ENCODE results near the gene C13orf46.

The C13orf46 gene

DNA sequence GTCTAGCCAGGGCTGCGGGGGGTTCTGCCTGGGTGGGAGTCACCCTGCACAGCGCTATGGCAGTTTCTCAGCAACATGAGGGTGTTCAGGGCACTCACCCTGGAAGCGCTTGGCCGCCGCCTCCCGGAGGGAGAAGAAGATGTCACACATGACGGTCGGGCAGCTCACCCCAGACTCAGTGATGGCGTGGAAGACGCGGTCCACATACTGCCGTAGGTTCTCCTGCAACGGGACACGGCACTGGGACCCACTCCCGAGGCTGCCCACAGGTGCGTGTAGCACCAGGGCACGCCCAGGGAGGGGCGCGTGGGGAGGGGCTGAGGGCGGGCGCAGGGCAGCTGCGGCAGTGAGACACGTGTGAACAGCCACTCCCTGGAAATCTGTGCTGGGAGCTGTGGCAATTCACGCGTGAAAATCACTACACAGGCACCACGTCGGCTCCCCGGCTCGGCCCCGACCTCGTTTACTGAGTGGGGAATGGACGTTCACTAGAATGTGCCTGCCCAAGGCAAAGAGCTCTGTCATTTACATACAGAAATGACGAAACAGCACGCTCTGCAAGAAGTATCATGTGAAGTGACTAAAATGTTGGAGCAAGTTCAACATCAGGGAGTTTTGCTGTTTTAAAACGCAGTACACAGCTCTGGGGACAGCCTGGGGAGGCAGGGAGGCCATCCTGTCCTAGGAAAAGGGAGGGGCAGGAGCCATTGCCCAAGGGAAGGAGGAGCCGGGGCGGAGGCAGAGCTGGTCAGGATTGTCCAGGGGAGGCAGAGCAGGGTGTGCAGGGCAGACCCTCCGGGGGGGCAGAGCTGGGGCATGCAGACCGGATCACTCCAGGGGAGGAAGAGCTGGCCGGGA, 41.5 kb upstream of the C13orf46 start:
- Histone ChIP-seq H3K27ac (ENCODE audit: insufficient read depth in 1 of 2, low read depth in 1 of 2, low read length in 2 of 2, poor library complexity in 1 of 2, severe bottlenecking in 2 of 2) (no peak overlapping the region), H3K4me1 (ENCODE audit: control extremely low read depth in 1 of 4, control insufficient read depth in 4 of 4, insufficient read depth in 4 of 4, low read length in 3 of 4) (no peaks in the 10 kb centered on the region), H3K27me3 (replicated peaks in 2 of 5; ENCODE audit: control insufficient read depth in 4 of 5, insufficient read depth in 5 of 5, low read length in 4 of 5) (no peaks in the 10 kb centered on the region), H3K36me3 (ENCODE audit: control insufficient read depth in 4 of 4, insufficient read depth in 4 of 4, low read length in 3 of 4) (peaks cover 4 to 77% (median 63%) of the 10 kb centered on the region in 4 experiments), H3K9me3 (ENCODE audit: control extremely low read depth in 1 of 5, control insufficient read depth in 4 of 5, insufficient read depth in 2 of 5, low read depth in 1 of 5, low read length in 4 of 5) (peaks cover 0 to 4% (median 0%) of the 10 kb centered on the region in 5 experiments), H3K4me3 (ENCODE audit: control insufficient read depth in 1 of 7, extremely low read depth in 1 of 7, insufficient read depth in 4 of 7, low read depth in 2 of 7, low read length in 6 of 7) (no peak overlapping the region)
- 98% methylated on average over 40 of the region's 40 CpGs for WGBS (ENCODE audit: insufficient coverage)
- DNase-seq: no peak
- ChIA-PET POLR2A (no interaction called here), CTCF (no interaction called here)

DNA sequence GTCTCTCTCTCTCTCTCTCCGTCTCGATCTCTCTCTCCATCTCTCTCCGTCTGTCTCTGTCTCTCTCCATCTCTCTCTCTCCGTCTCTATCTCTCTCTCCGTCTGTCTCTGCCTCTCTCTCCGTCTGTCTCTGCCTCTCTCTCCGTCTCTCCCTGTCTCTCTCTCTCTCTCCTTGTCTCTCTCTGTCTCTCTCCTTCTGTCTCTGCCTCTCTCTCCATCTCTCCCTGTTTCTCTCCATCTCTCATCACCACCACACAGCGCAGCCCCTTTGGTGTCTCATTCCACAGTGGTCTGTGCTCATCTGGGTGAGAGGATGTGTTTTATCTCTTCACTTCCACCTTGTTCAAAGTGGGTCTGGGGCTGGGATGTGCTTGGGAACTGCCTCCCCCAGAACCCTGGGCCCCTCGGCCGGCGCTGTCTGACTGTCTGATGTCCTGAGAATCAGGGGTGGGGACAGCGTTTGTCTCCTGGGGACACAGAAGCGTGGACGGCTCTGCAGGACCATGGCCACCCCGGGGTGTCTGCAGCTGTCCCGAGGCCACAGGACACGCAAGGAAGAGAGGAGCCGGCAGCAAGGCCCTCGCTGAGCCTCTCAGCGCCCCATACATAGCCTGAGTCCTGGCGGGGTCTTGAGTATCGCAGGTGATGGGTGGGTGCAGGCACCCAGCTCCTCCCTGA, 40.2 kb upstream of the C13orf46 start:
- POLR2A ChIA-PET: no interaction called here
- 98% methylated on average over 19 of the region's 22 CpGs for WGBS (ENCODE audit: insufficient coverage)

DNA sequence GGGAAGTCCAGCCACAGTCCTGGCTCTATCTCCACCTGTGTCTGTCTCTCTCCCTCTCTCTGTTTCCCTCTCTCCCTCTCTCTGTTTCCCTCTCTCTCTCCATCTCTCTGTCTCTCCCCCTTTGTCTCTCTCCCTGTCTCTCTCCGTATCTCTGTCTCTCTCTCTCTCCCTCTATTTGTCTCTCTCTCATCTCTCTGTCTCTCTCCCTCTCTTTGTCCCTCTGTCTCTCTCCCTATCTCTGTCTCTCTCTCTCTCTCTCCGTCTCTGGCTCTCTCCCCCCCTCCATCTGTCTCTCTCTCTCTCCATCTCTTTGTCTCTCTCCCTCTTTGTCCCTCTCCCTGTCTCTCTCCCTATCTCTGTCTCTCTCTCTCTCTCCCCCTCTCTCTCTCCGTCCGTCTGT, 39.5 kb upstream of the C13orf46 start:
- POLR2A ChIA-PET: no interaction called here
- Histone ChIP-seq H3K27ac (ENCODE audit: insufficient read depth in 1 of 2, low read depth in 1 of 2, low read length in 2 of 2, poor library complexity in 1 of 2, severe bottlenecking in 2 of 2) (no peak overlapping the region), H3K4me3 (ENCODE audit: control insufficient read depth in 1 of 7, extremely low read depth in 1 of 7, insufficient read depth in 4 of 7, low read depth in 2 of 7, low read length in 6 of 7) (no peak overlapping the region), H3K36me3 (ENCODE audit: control insufficient read depth in 4 of 4, insufficient read depth in 4 of 4, low read length in 3 of 4) (peaks cover 4 to 83% (median 58%) of the 10 kb centered on the region in 4 experiments), H3K4me1 (ENCODE audit: control extremely low read depth in 1 of 4, control insufficient read depth in 4 of 4, insufficient read depth in 4 of 4, low read length in 3 of 4) (no peaks in the 10 kb centered on the region), H3K27me3 (replicated peaks in 2 of 5; ENCODE audit: control insufficient read depth in 4 of 5, insufficient read depth in 5 of 5, low read length in 4 of 5) (no peaks in the 10 kb centered on the region), H3K9me3 (ENCODE audit: control extremely low read depth in 1 of 5, control insufficient read depth in 4 of 5, insufficient read depth in 2 of 5, low read depth in 1 of 5, low read length in 4 of 5) (peaks cover 0 to 4% (median 0%) of the 10 kb centered on the region in 5 experiments)
- 96% methylated on average over 4 of the region's 4 CpGs for WGBS (ENCODE audit: insufficient coverage)
- CTCF ChIA-PET: no interaction called here
- no peak for DNase-seq

More for the DNA sequence above, 40.2 kb upstream of the C13orf46 start:
- Histone ChIP-seq H3K27me3 (replicated peaks in 2 of 5; ENCODE audit: control insufficient read depth in 4 of 5, insufficient read depth in 5 of 5, low read length in 4 of 5) (no peaks in the 10 kb centered on the region), H3K27ac (ENCODE audit: insufficient read depth in 1 of 2, low read depth in 1 of 2, low read length in 2 of 2, poor library complexity in 1 of 2, severe bottlenecking in 2 of 2) (no peak overlapping the region), H3K9me3 (ENCODE audit: control extremely low read depth in 1 of 5, control insufficient read depth in 4 of 5, insufficient read depth in 2 of 5, low read depth in 1 of 5, low read length in 4 of 5) (peaks cover 0 to 4% (median 0%) of the 10 kb centered on the region in 5 experiments), H3K4me3 (ENCODE audit: control insufficient read depth in 1 of 7, extremely low read depth in 1 of 7, insufficient read depth in 4 of 7, low read depth in 2 of 7, low read length in 6 of 7) (no peak overlapping the region), H3K36me3 (ENCODE audit: control insufficient read depth in 4 of 4, insufficient read depth in 4 of 4, low read length in 3 of 4) (peaks cover 4 to 85% (median 63%) of the 10 kb centered on the region in 4 experiments), H3K4me1 (ENCODE audit: control extremely low read depth in 1 of 4, control insufficient read depth in 4 of 4, insufficient read depth in 4 of 4, low read length in 3 of 4) (no peaks in the 10 kb centered on the region)
- CTCF ChIA-PET: no interaction called here
- no peak for DNase-seq

DNA sequence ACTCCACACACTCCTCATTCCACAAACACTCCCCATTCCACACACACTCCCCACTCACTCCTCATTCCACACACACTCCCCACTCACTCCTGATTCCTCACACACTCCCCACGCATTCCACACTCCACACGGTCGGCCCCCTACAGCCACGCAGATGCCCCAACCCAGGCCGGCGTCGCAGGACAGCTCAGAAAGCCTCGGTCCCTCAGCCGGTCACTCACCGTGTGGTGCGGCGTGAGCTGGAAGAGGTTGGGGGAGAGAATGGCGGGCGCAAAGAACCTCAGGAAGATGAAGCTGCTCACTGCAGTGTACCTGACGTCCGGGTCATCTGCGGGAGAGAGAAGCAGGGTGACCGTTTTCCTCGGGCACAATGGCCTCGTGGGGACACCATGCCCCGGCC, 39.0 kb upstream of the C13orf46 start:
- Histone ChIP-seq H3K4me1 (ENCODE audit: control extremely low read depth in 1 of 4, control insufficient read depth in 4 of 4, insufficient read depth in 4 of 4, low read length in 3 of 4) (no peaks in the 10 kb centered on the region), H3K27me3 (replicated peaks in 2 of 5; ENCODE audit: control insufficient read depth in 4 of 5, insufficient read depth in 5 of 5, low read length in 4 of 5) (no peaks in the 10 kb centered on the region), H3K27ac (ENCODE audit: insufficient read depth in 1 of 2, low read depth in 1 of 2, low read length in 2 of 2, poor library complexity in 1 of 2, severe bottlenecking in 2 of 2) (no peak overlapping the region), H3K4me3 (ENCODE audit: control insufficient read depth in 1 of 7, extremely low read depth in 1 of 7, insufficient read depth in 4 of 7, low read depth in 2 of 7, low read length in 6 of 7) (no peak overlapping the region), H3K36me3 (ENCODE audit: control insufficient read depth in 4 of 4, insufficient read depth in 4 of 4, low read length in 3 of 4) (peaks cover 4 to 78% (median 57%) of the 10 kb centered on the region in 4 experiments), H3K9me3 (ENCODE audit: control extremely low read depth in 1 of 5, control insufficient read depth in 4 of 5, insufficient read depth in 2 of 5, low read depth in 1 of 5, low read length in 4 of 5) (peaks cover 0 to 4% (median 0%) of the 10 kb centered on the region in 5 experiments)
- POLR2A ChIA-PET: no interaction called here
- 97% methylated on average over 17 of the region's 21 CpGs for WGBS (ENCODE audit: insufficient coverage)
- CTCF ChIA-PET: no interaction called here
- no peak for DNase-seq

DNA sequence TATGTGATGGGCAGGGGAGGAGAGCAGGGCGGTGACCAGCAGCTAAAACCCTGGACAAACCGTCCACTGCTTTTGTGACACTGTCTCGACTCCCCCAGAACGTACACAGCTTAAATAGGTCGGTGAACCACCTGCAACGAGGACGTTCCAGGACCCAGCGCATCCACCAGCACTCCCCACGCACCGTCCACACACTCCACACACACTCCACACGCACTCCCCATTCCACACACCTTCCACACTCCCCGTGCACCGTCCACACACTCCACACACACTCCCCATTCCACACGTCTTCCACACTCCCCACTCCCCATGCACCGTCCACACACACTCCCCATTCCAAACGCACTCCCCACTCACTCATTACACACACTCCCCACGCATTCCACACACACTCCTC, 38.3 kb upstream of the C13orf46 start:
- DNase-seq: no peak
- Histone ChIP-seq H3K9me3 (ENCODE audit: control extremely low read depth in 1 of 5, control insufficient read depth in 4 of 5, insufficient read depth in 2 of 5, low read depth in 1 of 5, low read length in 4 of 5) (peaks cover 0 to 4% (median 0%) of the 10 kb centered on the region in 5 experiments), H3K27ac (ENCODE audit: insufficient read depth in 1 of 2, low read depth in 1 of 2, low read length in 2 of 2, poor library complexity in 1 of 2, severe bottlenecking in 2 of 2) (no peak overlapping the region), H3K4me3 (ENCODE audit: control insufficient read depth in 1 of 7, extremely low read depth in 1 of 7, insufficient read depth in 4 of 7, low read depth in 2 of 7, low read length in 6 of 7) (no peak overlapping the region), H3K36me3 (ENCODE audit: control insufficient read depth in 4 of 4, insufficient read depth in 4 of 4, low read length in 3 of 4) (peaks cover 4 to 75% (median 51%) of the 10 kb centered on the region in 4 experiments), H3K27me3 (replicated peaks in 2 of 5; ENCODE audit: control insufficient read depth in 4 of 5, insufficient read depth in 5 of 5, low read length in 4 of 5) (no peaks in the 10 kb centered on the region), H3K4me1 (ENCODE audit: control extremely low read depth in 1 of 4, control insufficient read depth in 4 of 4, insufficient read depth in 4 of 4, low read length in 3 of 4) (no peaks in the 10 kb centered on the region)
- ChIA-PET CTCF (no interaction called here), POLR2A (interaction anchor here (0.6 to 0.8 kb wide), 2 partner anchors 9 to 55 kb away, joined by 4 to 5 read pairs; no protein-coding TSS in a partner anchor)
- WGBS (ENCODE audit: insufficient coverage): 97% methylated on average over 13 of the region's 17 CpGs

DNA sequence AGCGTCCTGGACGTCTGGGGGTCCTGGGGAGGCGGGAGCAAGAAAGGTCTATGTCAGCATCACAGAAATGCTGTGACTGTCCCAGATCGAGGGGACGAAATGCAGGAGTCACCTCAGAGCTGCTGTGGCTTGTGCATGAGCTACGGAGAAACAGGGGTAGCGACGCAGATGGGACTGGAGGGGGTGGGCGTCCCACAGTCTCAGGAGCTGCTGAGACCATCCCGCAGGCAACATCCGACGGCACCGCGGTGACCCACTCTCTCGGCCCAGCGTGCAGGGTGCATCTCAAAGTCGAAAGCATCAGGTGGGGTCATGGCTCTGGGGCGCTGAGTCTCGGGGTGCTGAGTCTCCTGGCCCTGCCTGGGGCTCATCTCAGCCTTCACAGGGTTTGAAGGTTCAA, 37.4 kb upstream of the C13orf46 start:
- ChIA-PET CTCF (no interaction called here), POLR2A (no interaction called here)
- no peaks in the 10 kb centered on the region for H3K27me3 ChIP-seq (replicated peaks in 2 of 5; ENCODE audit: control insufficient read depth in 4 of 5, insufficient read depth in 5 of 5, low read length in 4 of 5)
- no peak overlapping the region for H3K4me3 ChIP-seq (ENCODE audit: control insufficient read depth in 1 of 7, extremely low read depth in 1 of 7, insufficient read depth in 4 of 7, low read depth in 2 of 7, low read length in 6 of 7)
- H3K27ac ChIP-seq (ENCODE audit: insufficient read depth in 1 of 2, low read depth in 1 of 2, low read length in 2 of 2, poor library complexity in 1 of 2, severe bottlenecking in 2 of 2): no peak overlapping the region
- H3K9me3 ChIP-seq (ENCODE audit: control extremely low read depth in 1 of 5, control insufficient read depth in 4 of 5, insufficient read depth in 2 of 5, low read depth in 1 of 5, low read length in 4 of 5): peaks cover 0 to 4% (median 0%) of the 10 kb centered on the region in 5 experiments
- no peaks in the 10 kb centered on the region for H3K4me1 ChIP-seq (ENCODE audit: control extremely low read depth in 1 of 4, control insufficient read depth in 4 of 4, insufficient read depth in 4 of 4, low read length in 3 of 4)
- peaks cover 4 to 66% (median 44%) of the 10 kb centered on the region in 4 experiments for H3K36me3 ChIP-seq (ENCODE audit: control insufficient read depth in 4 of 4, insufficient read depth in 4 of 4, low read length in 3 of 4)
- WGBS (ENCODE audit: insufficient coverage): 99% methylated on average over 19 of the region's 19 CpGs
- no peak for DNase-seq

All from common myeloid progenitor, CD34-positive (primary cell).